GM18867 (cell line): ENCODE results near the gene GREB1.

Source experiments
- ATAC-seq: cut with Tn5 transposase; IDR thresholded peaks from one replicate; pipeline ENCODE4 v1.9.1; 2021; ENCODE audit warnings: mild to moderate bottlenecking, moderate library complexity; ENCODE audit not compliant: unreplicated experiment

GREB1 gene

DNA sequence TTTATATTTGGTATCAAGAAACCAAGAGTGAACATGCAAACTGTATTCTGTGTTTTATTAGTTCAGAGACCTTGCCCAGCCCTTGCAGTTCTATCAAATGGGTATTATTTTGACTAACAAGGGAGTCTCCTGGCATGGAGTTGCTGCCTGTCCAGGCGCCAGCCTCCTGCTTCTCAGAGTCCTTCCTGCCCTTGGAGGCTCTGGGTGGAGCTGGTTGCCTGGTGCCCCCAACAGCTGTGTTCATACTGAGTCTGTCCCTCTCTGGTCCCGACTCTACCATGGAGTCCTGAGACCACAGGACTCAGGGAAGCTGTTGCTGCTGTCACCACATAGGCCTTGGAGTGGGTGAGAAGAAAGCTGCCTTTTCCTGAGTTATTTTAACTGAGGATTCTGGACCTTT lies 26.3 kb upstream of the GREB1 start:
- no peak for ATAC-seq

DNA sequence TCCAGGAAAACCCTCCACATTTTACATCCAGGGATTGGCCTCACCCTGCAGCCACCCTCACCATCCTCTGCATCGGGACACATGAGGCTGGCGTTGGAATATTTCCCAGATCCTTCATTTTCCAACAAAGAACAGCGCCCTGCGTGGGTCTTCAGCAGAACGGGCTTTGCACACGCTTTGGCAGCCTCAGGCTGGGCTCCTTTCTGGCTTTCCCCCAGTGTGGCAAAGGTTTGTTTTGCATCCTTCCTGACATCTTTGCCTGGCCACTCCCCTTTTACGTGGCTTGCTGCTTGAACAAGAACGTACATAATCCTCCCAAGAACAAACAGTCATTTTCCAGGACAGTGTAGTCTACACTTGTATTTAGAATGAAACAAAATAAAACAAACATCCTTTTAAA lies 25.6 kb upstream of the GREB1 start:
- ATAC-seq = no peak

DNA sequence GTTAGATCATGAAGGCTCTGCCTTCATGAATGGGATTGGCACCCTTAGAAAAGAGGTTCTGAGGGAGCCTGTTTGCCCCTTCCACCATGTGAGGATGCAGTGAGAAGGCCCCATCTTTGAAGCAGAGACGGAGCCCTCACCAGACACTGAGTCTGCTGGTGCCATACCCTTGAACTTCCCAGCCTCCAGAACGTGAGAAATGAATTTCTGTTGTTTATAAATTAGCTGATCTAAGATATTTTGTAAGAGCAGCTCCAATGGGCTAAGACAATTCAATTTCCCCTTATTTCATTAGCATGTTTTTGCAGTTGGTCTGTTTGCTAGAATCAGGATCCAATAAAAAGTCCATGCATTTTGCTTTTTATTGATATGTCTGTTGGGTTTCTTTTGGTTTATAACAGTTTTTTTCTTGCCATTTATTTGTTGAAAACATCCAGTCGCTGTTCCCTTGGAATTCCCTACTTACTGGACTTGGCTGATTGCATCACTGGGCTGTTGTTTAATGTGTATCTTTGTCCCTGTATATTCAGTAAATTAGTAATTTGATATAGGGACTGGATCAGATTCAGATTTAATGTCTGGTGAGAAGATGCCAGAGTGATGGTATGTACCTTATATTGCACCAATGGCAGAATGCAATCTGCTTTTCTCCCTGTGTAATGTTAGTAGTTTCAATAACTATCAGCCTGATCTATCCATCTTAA lies 24.0 kb upstream of the GREB1 start:
- no peak for ATAC-seq

DNA sequence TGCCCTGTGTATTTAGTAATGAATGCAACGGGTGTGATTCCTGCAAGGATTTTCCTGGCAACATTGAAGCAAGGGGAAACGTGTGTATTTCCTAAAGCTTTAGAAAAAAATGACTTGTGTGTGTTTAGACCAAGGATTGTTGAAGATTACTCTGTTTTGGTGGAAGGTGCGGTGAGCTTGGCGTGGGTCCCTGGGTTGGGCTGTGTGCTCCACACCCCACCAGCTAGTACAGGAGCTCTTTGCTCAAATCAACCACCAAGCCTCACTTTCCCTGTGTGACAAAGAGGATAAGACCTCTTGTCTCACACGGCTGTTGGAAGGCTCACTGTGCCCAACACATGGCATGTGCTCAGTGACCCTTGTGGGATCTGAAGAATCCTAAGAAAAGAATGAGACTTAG lies 21.4 kb upstream of the GREB1 start:
- ATAC-seq = no peak

GRCh38 chr2:11513319-11513718 lies 20.5 kb upstream of the GREB1 start:
- ATAC-seq = no peak

DNA sequence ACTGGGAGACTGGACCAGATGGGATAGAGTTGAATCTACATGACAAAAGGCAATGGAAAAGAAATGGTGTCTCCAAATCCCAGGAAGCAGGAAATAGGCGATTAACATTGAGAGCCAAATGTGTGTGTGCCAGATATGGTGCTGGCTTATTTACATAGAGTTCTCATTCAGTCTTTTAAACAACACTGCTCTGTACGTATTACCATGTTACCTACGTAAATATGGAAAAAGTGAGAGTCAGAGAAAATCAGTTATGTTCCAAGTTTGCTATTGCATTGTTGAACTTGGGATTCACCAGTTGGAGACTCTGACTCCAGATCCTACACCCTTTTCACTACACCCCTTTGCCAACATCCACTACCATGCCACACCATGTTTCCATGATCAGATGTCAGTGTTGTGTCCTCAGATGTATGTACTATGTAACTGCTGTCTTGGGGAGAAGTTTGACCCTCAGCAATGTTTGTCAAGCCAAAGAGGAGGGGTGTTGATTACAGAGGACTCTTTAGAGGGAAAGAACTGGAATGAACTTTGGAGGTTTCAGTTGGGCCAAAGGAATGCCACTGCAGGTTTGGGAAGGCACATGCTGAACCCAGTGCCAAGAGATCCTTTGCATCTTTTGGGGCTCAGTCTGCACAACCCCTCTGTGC lies 19.6 kb upstream of the GREB1 start:
- no peak for ATAC-seq

DNA sequence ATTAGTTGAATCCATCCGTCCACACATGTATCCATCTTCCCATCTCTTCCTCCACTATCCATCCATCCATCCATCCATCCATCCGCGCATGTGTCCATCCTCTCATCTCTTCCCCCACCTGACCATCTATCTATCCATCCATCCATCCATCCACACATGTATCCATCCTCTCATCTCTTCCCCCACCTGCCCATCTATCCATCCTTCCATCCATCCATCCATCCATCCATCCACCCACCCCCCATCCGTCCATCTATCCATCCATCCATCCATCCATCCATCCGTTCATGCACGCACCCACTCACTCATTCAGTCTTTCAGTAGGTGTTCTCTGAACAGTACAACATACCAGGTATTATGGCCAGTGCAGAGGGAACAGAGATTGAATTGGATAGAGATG lies 18.9 kb upstream of the GREB1 start:
- no peak for ATAC-seq

GRCh38 chr2:11515490-11515981 lies 18.3 kb upstream of the GREB1 start:
- no peak for ATAC-seq

- no peak for ATAC-seq
Observed at GRCh38 chr2:11516984-11517648, 16.7 kb upstream of the GREB1 start.

DNA sequence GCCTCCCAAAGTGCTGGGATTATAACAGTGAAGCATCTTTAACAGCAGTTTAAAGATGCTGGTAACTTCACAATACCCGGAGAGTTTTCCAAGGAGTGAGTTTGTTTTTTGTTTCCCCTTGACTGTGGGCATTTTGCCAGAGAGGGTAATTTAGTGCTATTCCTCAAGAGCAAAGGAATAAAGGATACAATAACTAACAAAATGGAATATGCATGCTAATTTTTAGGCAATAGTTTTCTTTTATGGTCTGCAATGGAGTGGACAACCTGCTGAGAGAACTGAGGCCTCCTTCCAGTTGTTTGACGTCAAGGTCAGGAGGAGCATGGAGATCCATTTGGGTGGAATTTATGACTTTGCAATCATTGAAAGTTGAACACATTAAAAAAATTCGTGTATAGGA lies 15.9 kb upstream of the GREB1 start:
- no peak for ATAC-seq

DNA sequence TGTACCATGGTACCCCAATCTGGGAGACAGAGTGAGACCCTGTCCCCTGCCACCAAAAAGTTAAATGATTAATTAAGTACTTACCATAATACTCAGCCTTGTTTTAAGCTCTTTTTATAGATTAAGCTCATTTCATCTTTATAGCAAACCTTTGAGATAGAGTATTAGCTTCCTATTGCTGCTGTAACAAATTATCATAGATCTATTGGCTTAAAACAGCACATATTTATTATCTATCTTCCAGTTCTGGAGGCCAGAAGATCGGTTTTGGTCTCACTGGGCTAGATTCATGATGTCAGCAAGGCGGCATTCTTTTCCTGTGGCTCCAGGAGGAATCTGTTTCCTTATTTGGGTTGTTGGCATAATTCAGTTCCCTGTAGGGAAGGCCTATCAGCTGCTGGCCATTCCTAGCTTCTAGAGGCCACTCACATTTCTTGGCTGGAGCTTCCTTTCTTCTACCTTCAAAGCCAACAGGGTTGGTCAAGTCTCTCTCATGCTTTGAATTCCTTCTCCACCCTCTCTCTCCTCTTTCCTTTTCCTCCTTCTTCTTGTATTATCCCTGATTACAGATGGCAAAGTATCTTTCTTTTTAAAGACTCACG lies 13.7 kb upstream of the GREB1 start:
- no peak for ATAC-seq

GRCh38 chr2:11521775-11522174 lies 12.1 kb upstream of the GREB1 start:
- ATAC-seq = no peak

DNA sequence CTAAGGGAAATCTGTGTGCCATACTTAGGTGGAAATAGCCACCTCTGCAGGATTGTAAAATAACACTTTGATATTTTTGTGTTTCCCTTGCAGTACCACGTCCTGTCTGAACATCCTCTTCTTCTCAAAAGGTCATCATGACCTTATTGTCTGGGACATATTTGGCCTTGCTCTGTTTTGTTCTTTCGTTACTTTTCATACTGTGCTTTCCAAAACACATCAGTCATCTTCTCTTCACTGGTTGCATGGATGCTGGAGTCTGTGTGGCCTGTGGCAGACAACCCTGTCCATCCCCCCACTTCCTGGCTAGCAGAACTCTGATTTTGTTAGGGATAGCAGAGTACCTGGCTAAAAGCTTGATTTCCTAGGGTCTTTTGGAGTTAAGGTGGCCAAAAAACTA lies 9.4 kb upstream of the GREB1 start:
- ATAC-seq = no peak

DNA sequence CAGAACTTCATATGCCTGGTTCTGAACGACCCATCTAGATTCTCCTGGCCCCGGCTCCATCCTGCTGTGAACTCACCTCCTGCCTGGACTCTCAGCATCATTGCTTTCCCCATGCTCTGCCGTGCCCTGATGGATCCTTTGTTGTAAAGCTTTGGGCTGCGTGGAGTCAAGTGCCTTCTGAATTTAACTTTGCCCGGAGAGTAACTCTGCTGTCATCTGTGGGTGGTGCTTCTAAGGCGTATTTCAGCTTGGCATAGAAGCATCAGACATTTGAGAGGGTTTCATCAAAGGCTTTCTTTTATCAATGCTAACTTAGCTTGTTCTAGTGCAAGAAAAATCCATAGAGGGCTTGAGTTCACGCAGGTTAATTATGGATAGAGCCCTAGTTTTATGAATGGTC lies 8.1 kb upstream of the GREB1 start:
- ATAC-seq = no peak

- no peak for ATAC-seq
Observed at GRCh38 chr2:11527001-11527400, 6.8 kb upstream of the GREB1 start.

- no peak for ATAC-seq
Observed at GRCh38 chr2:11528228-11528627, 5.6 kb upstream of the GREB1 start.

DNA sequence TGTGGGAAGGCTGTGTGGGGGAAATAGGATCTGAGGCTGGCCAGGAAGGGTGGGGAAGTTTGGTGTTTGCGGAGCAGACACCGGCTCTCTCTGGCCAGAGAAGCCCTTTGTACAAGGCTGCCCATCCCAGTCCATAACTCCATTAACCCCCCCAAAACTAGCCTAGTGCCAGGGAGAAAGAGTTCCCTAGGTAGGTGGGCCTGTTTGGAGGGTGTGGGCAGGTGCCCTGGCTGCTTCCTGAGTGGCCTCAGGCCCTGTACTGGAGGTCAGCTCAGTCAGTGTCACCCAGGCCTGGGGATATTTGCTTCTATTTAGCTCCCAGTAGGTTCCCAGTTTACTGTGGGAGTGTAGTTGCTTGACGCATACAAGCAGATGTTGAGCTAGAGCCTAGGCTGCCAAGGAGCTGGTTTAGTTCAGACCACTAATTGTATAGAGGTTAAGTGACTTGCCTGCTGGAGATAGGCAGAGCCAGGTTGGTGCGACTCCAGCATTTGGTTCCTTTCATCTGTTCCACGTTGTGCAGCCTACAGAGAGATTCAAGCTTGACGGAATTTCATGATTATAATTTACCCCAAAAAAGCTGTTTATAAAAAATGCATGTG lies 2.9 kb upstream of the GREB1 start:
- no peak for ATAC-seq

GRCh38 chr2:11532416-11533055 lies 1.3 kb upstream of the GREB1 start:
- no peak for ATAC-seq

- ATAC-seq = no peak
Observed at GRCh38 chr2:11534071-11534745, 363 bp downstream of the GREB1 start.

GRCh38 chr2:11534746-11535484 lies 1.1 kb downstream of the GREB1 start:
- ATAC-seq = no peak
